B cell (primary cell): ENCODE results near the gene MCEE.
"Not testable (repeated sequence)": the region's sequence is repeated elsewhere in the genome, so short reads cannot be mapped to it uniquely, and the experiment has no call there.

Experiments used
- EZH2 ChIP-seq: IDR thresholded peaks from 2 replicates; pipeline ENCODE4 v1.6.1; 2012; ENCODE audit warnings: borderline replicate concordance, low read depth, mild to moderate bottlenecking, moderate library complexity, low read length; ENCODE audit not compliant: insufficient read depth, poor library complexity, severe bottlenecking
- TF ChIP-seq, protein P1 (sequence below): fragments of 200-600 bp; IDR thresholded peaks from one replicate; pipeline ENCODE4 v1.8.0; 2022; ENCODE audit warnings: antibody characterized with exemption, mild to moderate bottlenecking

DNA sequence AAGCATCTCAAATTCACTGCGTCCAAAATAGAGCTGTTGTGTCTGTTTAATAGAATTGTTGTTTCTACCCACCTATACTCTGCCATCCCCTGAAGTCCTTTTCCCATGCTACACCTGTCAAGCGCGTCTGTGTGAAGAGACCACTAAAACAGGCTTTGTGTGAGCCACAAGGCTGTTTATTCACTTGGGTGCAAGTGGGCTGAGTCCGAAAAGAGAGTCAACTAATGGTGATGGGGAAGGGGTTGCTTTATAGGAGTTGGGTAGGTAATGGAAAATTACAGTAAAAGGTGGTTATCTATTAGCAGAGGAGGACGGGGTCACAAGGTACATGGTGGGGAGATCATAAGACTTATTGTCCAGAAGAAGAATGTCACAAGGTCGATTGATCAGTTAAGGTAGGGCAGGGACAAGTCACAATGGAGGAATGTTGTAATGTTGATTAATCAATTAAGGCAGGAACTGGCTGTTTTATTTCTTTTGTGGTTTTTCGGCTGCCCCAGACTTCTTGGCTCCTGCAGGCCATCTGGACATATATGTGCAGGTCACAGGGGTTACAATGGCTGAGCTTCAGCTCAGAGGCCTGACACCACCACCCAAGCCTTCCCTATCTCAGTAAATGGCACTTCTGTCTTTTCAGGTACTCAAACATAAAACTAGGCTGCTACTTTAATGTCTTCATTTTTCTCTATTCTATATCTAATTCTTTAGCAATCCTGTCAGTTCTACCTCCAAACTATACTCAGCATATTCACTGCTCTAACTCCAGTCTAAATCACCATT is 1.5 kb upstream of the MCEE start:
- TF ChIP-seq, protein P1, sequence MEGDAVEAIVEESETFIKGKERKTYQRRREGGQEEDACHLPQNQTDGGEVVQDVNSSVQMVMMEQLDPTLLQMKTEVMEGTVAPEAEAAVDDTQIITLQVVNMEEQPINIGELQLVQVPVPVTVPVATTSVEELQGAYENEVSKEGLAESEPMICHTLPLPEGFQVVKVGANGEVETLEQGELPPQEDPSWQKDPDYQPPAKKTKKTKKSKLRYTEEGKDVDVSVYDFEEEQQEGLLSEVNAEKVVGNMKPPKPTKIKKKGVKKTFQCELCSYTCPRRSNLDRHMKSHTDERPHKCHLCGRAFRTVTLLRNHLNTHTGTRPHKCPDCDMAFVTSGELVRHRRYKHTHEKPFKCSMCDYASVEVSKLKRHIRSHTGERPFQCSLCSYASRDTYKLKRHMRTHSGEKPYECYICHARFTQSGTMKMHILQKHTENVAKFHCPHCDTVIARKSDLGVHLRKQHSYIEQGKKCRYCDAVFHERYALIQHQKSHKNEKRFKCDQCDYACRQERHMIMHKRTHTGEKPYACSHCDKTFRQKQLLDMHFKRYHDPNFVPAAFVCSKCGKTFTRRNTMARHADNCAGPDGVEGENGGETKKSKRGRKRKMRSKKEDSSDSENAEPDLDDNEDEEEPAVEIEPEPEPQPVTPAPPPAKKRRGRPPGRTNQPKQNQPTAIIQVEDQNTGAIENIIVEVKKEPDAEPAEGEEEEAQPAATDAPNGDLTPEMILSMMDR: not testable (repeated sequence)
- not testable (repeated sequence) for TF ChIP-seq EZH2
